NCI-H1436 (cell line): ENCODE measurements around the gene ACADVL.
A peak's percentile ranks its signal among the peaks of the same experiment; 100 is the strongest.

Experiments used
- DNase-seq: peaks from one replicate; lab custom pipeline; 2025; lab: John Stamatoyannopoulos, UW

ACADVL gene

DNA sequence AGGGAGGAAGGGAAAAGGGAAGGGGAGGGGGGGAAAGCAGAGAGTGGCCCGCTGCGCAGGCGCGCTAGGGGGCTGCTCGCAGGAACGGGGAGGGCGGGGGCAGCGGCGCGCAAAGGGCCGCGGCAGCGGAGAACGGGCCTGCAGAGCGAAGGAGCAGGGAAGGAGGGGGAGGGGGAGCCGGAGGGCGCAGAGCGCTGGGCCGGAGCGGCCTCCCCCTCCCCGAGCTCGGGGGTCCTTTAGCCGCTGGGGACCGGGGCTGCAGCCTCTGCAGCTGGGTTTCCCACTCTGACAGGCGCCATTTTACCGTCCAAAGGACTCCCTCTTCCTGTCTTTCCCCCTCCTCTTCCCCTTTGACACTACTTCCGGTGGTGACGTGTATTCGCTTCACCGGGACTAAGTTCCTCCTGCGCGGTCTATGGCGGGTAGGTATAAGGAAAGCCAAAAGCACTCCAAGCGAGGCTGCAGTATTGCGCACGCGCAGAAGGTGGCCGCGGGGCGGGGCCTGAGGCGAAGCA is 32.0 kb downstream of the ACADVL start, which contains the start of gene CTDNEP1:
CTDNEP1 (minus strand) TSS at position 74 of the 515 bp plus-strand sequence. CDS start 438 bp downstream, outside the sequence.
- DNase-seq: peak; percentile 97

GRCh38 chr17:7252176-7253043 is 32.7 kb downstream of the ACADVL start, which contains the start of gene ELP5:
Gene ELP5 (plus strand): TSS chr17:7252215. CDS start chr17:7252551, 336 bp downstream.
- peak; percentile 90 for DNase-seq

GRCh38 chr17:7253082-7253481 is 33.3 kb downstream of the ACADVL start:
- DNase-seq: no peak

DNA sequence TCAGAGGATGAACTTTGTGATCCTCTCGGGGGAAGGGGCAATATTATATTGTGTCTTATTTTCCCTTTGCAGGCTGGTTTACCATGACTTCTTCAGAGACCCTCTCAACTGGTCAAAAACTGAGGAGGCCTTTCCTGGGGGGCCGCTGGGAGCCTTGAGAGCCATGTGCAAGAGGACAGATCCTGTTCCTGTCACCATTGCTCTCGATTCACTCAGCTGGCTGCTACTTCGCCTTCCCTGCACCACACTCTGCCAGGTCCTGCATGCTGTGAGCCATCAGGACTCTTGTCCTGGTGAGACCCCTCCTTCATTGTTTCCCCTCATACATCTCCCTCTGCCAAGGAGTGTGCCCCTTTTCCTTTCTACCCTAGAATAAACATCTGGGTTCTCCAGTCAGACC is 34.8 kb downstream of the ACADVL start:
- no peak for DNase-seq

DNA sequence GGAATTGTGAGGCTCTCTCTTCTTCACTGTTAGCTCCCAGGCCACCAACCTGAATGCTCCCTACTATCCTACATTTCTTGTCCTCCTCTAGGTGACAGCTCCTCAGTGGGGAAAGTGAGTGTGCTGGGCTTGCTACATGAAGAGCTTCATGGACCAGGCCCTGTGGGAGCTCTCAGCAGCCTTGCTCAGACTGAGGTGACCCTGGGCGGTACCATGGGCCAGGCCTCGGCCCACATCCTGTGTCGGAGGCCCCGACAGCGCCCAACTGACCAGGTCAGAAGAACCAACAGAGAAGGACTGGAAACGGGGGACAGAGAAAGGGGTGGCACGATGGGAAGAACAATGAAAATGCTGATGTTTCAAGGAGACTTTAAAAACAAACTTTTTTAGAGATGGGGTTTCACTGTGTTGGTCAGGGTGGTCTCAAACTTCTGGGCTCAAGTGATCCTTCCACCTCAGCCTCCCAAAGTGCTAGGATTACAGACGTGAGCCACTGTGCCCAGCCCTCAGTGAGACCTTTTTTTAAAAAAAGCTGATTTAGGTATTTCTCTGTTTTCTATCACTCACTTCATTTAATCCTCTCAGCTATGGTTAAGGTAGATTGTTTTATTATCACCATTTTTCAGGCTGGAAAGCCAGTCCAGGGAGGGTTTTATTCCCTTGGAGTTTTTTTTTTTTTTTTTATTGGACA is 37.2 kb downstream of the ACADVL start:
- no peak for DNase-seq

DNA sequence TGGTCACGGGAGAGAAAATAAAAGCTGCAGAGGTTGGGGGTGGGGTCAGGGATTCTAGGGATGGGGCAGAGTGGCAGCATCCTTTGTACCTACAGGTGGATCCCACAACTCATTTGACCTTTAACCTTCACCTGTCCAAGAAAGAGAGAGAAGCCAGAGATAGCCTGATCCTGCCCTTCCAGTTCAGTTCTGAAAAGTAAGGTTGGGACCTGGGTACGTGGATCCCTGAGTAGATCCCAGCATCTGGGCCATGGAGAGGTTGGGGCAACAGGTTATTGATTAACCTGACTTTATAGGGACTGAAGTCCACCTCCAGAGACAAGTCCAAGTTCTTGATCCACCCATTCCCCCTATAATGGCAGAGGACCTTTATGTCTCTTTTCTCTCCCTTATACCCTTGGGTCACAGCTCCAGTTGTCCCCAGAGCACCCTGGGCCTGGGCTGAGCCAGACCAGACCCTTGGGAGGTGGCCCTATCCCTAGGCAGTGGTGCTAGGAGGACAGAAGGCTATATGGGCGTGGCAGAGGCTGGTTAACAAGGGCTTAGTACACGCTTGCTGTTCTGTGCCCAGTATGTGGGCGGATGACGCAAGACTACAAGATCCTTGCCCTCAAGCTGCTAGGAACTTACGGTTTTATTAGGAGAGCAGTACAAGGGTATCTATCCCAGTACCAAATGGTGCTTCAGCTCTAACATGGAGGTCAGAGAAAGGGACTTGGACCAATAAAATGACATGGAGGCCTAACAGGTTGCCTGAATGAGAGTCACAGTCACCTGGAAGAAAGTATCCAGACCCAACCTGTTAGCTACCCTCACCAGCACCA is 39.2 kb downstream of the ACADVL start:
- no peak for DNase-seq

DNA sequence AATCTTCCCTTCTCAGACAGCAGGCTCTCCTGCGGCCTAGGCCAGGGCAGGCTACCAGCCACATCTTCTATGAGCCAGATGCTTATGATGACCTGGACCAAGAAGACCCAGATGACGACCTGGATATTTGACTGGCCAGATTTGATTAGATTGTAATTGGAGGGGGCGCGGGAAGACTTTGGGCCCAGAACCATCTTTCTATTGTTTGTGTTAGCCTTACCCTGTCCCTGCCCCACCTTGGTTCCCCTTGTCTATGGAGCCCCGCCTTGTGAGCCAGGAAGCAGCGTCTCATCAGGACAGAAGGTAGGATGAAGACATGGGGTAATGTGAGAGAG is 39.8 kb downstream of the ACADVL start:
- no peak for DNase-seq

DNA sequence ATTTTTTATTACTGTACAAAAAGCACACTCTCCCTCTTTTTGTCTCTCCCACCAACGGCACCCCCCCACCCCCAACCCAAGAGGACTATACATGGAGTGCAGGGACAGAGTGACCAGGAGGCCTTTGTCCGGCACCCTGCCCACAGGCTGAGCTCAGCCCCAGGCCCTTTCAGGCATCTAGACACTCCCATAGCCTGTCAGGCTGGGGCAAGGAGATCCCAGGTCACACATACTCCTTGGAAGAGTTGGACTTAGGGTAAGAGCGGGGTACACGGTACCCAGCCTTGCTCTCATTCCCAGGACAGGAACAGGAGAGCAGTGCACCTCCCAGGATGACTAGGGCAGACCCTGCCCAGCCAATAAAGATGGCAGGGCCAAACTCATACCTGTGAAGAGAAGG is 40.4 kb downstream of the ACADVL start:
- DNase-seq: no peak

DNA sequence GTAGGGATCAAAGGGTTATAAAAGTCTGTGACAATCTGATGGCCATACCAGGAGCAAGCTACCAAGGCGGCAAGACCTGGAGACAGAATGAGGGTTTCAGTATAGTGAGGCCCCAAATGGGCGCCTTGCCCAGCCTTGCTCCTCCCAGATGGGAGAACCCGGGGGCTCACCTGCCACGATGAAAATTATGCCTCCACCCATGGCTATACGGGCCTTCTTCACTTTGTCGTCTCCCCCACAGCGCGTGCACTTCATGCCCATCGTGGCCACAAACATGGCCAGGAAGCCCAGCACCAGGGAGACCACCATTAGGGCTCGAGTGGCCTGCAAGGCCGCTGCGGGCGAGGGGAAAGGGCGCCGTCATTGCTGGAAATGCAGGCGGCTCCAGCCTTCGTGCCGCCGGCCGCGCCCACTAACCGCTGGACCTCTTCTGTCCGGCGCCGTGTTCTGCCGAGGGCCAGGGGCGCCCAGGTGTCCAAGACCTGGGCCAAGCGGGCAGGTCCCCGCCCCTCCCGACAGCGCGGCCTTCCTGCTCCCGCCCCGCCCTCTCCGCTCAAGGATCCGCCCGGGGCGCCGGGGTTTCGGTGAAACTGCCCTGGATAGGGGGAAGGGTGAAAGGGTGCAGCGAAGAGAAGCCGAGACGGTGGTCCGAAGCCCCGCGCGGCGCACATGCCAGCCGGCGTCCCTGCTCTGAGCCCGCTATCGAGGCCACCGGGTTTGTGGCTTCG is 41.1 kb downstream of the ACADVL start:
- DNase-seq: no peak

GRCh38 chr17:7261379-7262191 is 41.8 kb downstream of the ACADVL start:
- DNase-seq: no peak

- no peak for DNase-seq
Measured at GRCh38 chr17:7262192-7262934, 42.6 kb downstream of the ACADVL start, which contains the start of gene CLDN7. Gene CLDN7 (minus strand): TSS chr17:7262478. CDS start chr17:7262043, 435 bp downstream.

- no peak for DNase-seq
Measured at GRCh38 chr17:7262935-7263800, 43.4 kb downstream of the ACADVL start.

GRCh38 chr17:7263801-7264078 is 44.0 kb downstream of the ACADVL start:
- no peak for DNase-seq

- DNase-seq: no peak
Measured at GRCh38 chr17:7266784-7267183, 47.0 kb downstream of the ACADVL start.
